Liver (tissue), 9 donors: ENCODE data around the gene C10orf143. TPM values are rescaled to one million over a fixed set of nuclear protein-coding genes. Genes with fewer than 3 reads are reported as not detected.
"Not testable (repeated sequence)": the region's sequence is repeated elsewhere in the genome, so short reads cannot be mapped to it uniquely, and the experiment has no call there.

Source experiments
- DNase-seq: peaks from one replicate; pipeline ENCODE4 v3.0.0-alpha.2; 2017; ENCODE audit warnings: low spot score
- H3K27ac ChIP-seq, 2 donors: one replicate each; pipeline ENCODE4 v1.7.0; 2013; ENCODE audit warnings: inconsistent platforms in 2 of 2, low read length in 2 of 2, control low read depth in 1 of 2, low read depth in 1 of 2, mild to moderate bottlenecking in 1 of 2
- H3K27me3 ChIP-seq, 4 donors: one replicate each; pipeline versions ENCODE4 v1.6.1 to v1.7.0; 2013; ENCODE audit warnings: low read length in 3 of 4, inconsistent platforms in 1 of 4, mild to moderate bottlenecking in 1 of 4, moderate library complexity in 1 of 4; ENCODE audit not compliant: control insufficient read depth in 4 of 4, insufficient read depth in 4 of 4
- H3K36me3 ChIP-seq, 4 donors: one replicate each; pipeline versions ENCODE4 v1.6.1 to v1.7.0; 2013; ENCODE audit warnings: low read length in 3 of 4, mild to moderate bottlenecking in 3 of 4, low read depth in 1 of 4, moderate library complexity in 1 of 4; ENCODE audit not compliant: control insufficient read depth in 4 of 4, insufficient read depth in 3 of 4
- H3K4me1 ChIP-seq, 4 donors: one replicate each; pipeline versions ENCODE4 v1.6.1 to v1.7.0; 2013; ENCODE audit warnings: low read length in 3 of 4, mild to moderate bottlenecking in 3 of 4, moderate library complexity in 1 of 4; ENCODE audit not compliant: control insufficient read depth in 4 of 4, insufficient read depth in 4 of 4
- H3K4me3 ChIP-seq, 3 donors: one replicate each; pipeline versions ENCODE4 v1.6.1 to v1.7.0; 2013; ENCODE audit warnings: low read length in 3 of 3, control low read depth in 1 of 3, low read depth in 1 of 3, mild to moderate bottlenecking in 1 of 3
- H3K9ac ChIP-seq, 2 donors: one replicate each; pipeline ENCODE4 v1.7.0; 2013; ENCODE audit warnings: low read length in 2 of 2, mild to moderate bottlenecking in 2 of 2, moderate library complexity in 2 of 2, control low read depth in 1 of 2, low read depth in 1 of 2
- H3K9me3 ChIP-seq, 4 donors: one replicate each; pipeline versions ENCODE4 v1.6.1 to v1.7.0; 2013; ENCODE audit warnings: low read length in 3 of 4; ENCODE audit not compliant: control insufficient read depth in 4 of 4
- EGR1 ChIP-seq, 2 donors: IDR thresholded peaks; 2 replicates each; pipeline ENCODE4 v1.6.1; 2016 to 2018; ENCODE audit warnings: antibody characterized with exemption in 2 of 2, low read depth in 2 of 2
- FOXA1 ChIP-seq: IDR thresholded peaks from 2 replicates; pipeline ENCODE4 v1.6.1; 2016; ENCODE audit warnings: antibody characterized with exemption
- FOXA2 ChIP-seq: IDR thresholded peaks from 2 replicates; pipeline ENCODE4 v1.6.1; 2016; ENCODE audit warnings: antibody characterized with exemption
- HNF4A ChIP-seq, 2 donors: conservative IDR thresholded peaks; 2 replicates each; pipeline ENCODE4 v1.6.1; 2016; ENCODE audit warnings: antibody characterized with exemption in 2 of 2, mild to moderate bottlenecking in 2 of 2
- HNF4G ChIP-seq: IDR thresholded peaks from 2 replicates; pipeline ENCODE4 v1.6.1; 2016; ENCODE audit warnings: antibody characterized with exemption
- JUND ChIP-seq, 2 donors: IDR thresholded peaks; 2 replicates each; pipeline ENCODE4 v1.6.1; 2016; ENCODE audit warnings: antibody characterized with exemption in 2 of 2
- NR2F2 ChIP-seq: IDR thresholded peaks from 2 replicates; pipeline ENCODE4 v1.6.1; 2016; ENCODE audit warnings: antibody characterized with exemption
- RAD21 ChIP-seq, 2 donors: IDR thresholded peaks; 2 replicates each; pipeline ENCODE4 v1.6.1; 2016; ENCODE audit warnings: antibody characterized with exemption in 2 of 2, mild to moderate bottlenecking in 2 of 2
- RXRA ChIP-seq, 2 donors: IDR thresholded peaks; 2 replicates each; pipeline ENCODE4 v1.6.1; 2017 to 2018; ENCODE audit warnings: antibody characterized with exemption in 2 of 2, mild to moderate bottlenecking in 1 of 2
- TAF1 ChIP-seq: conservative IDR thresholded peaks from 2 replicates; pipeline ENCODE4 v1.6.1; 2016; ENCODE audit warnings: antibody characterized with exemption, mild to moderate bottlenecking
- WGBS: extraction: QIAGEN DNeasy Blood & Tissue Kit; methylation state at CpG from one replicate; pipeline ENCODE4 v1.1.7; 2013; 5-methylcytosine and 5-hydroxymethylcytosine counted together
- polyA plus RNA-seq, 2 donors: library from polyadenylated mRNA; stranded (reverse) in 1 of 2; unstranded in 1 of 2; fragments of 200-250 nt in 1 of 2; fragments of >200 nt in 1 of 2; fragmentation: Nextera tagmentation in 1 of 2; extraction: Ambion mirVana in 1 of 2; gene quantifications; one replicate each; pipeline versions ENCODE4 v1.2.1 to v1.2.3, GENCODE V29; 2013 to 2015
- total RNA-seq, 2 donors: library from RNA; depleted of rRNA; stranded (reverse); fragments of >200 nt; gene quantifications; one replicate each; pipeline ENCODE4 v1.2.3, GENCODE V29; 2014
- TF ChIP-seq, protein P1 (sequence below): IDR thresholded peaks from 2 replicates; pipeline ENCODE4 v1.6.1; 2016; ENCODE audit warnings: antibody characterized with exemption
- TF ChIP-seq, protein P2 (sequence below): IDR thresholded peaks from 2 replicates; pipeline ENCODE4 v1.6.1; 2016; ENCODE audit warnings: antibody characterized with exemption, mild to moderate bottlenecking
- TF ChIP-seq, protein P3 (sequence below): IDR thresholded peaks from 2 replicates; pipeline ENCODE4 v1.6.1; 2016; ENCODE audit warnings: antibody characterized with exemption
- TF ChIP-seq, protein P4 (sequence below): fragments of 150-350 bp; IDR thresholded peaks from 2 replicates; pipeline ENCODE4 v1.5.1; 2017; ENCODE audit warnings: improper control_type of control experiment, low read depth, low read length; ENCODE audit not compliant: missing input control
- donor health status: healthy.
- donor health status: healthy.
- donor health status: healthy.
- donor health status: healthy.
- donor health status: healthy.

C10orf143 gene
- total and polyA plus RNA-seq, 4 donors, result 0.14 to 2.7 (median 1.2) TPM

DNA sequence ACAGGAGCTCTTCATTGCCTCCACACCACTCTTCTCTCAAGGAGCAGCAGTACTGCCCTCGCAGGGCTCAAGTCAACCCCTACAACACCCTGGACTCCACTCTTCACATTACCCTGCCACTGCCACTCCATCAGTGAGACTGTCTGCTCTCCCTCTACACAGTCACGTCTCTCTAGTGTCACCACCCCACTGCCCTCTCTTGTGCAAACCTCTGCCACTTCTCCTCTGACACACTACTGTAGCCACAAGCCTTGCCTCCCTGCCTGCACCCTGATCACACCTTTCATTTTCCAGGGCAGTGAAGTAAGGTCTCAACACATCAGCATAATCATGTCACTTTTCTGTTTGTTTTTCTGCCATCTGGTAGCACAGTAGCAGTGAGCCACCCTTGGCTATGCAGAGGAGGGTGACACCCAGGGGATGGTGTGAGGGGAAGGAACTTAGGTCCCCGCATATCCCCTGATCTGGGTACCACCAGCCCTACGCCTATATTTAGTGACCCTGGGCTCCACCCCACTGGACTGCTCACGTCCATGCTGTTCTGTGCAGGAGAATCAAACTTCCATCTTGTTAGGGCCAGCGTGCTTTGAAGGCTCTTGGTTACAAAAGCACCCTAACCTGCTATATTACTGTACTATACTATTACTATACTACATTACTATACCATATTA lies 1.6 kb downstream of the C10orf143 start:
- TF ChIP-seq FOXA2, result no peak
- TF ChIP-seq, protein P1, sequence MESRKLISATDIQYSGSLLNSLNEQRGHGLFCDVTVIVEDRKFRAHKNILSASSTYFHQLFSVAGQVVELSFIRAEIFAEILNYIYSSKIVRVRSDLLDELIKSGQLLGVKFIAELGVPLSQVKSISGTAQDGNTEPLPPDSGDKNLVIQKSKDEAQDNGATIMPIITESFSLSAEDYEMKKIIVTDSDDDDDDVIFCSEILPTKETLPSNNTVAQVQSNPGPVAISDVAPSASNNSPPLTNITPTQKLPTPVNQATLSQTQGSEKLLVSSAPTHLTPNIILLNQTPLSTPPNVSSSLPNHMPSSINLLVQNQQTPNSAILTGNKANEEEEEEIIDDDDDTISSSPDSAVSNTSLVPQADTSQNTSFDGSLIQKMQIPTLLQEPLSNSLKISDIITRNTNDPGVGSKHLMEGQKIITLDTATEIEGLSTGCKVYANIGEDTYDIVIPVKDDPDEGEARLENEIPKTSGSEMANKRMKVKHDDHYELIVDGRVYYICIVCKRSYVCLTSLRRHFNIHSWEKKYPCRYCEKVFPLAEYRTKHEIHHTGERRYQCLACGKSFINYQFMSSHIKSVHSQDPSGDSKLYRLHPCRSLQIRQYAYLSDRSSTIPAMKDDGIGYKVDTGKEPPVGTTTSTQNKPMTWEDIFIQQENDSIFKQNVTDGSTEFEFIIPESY, result no peak
- no peak for TF ChIP-seq HNF4A (conservative IDR thresholded peaks at IDR 0.05)
- TF ChIP-seq, protein P2, sequence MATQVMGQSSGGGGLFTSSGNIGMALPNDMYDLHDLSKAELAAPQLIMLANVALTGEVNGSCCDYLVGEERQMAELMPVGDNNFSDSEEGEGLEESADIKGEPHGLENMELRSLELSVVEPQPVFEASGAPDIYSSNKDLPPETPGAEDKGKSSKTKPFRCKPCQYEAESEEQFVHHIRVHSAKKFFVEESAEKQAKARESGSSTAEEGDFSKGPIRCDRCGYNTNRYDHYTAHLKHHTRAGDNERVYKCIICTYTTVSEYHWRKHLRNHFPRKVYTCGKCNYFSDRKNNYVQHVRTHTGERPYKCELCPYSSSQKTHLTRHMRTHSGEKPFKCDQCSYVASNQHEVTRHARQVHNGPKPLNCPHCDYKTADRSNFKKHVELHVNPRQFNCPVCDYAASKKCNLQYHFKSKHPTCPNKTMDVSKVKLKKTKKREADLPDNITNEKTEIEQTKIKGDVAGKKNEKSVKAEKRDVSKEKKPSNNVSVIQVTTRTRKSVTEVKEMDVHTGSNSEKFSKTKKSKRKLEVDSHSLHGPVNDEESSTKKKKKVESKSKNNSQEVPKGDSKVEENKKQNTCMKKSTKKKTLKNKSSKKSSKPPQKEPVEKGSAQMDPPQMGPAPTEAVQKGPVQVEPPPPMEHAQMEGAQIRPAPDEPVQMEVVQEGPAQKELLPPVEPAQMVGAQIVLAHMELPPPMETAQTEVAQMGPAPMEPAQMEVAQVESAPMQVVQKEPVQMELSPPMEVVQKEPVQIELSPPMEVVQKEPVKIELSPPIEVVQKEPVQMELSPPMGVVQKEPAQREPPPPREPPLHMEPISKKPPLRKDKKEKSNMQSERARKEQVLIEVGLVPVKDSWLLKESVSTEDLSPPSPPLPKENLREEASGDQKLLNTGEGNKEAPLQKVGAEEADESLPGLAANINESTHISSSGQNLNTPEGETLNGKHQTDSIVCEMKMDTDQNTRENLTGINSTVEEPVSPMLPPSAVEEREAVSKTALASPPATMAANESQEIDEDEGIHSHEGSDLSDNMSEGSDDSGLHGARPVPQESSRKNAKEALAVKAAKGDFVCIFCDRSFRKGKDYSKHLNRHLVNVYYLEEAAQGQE, result no peak
- no peak for TF ChIP-seq JUND (IDR thresholded peaks at IDR 0.05)
- no peak for TF ChIP-seq EGR1 (IDR thresholded peaks at IDR 0.05; ENCODE audit: low read depth in 2 of 2)
- TF ChIP-seq NR2F2, result no peak
- no peak for TF ChIP-seq RAD21 (IDR thresholded peaks at IDR 0.05)
- TF ChIP-seq, protein P3, sequence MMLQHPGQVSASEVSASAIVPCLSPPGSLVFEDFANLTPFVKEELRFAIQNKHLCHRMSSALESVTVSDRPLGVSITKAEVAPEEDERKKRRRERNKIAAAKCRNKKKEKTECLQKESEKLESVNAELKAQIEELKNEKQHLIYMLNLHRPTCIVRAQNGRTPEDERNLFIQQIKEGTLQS, result no peak
- TF ChIP-seq, protein P4, sequence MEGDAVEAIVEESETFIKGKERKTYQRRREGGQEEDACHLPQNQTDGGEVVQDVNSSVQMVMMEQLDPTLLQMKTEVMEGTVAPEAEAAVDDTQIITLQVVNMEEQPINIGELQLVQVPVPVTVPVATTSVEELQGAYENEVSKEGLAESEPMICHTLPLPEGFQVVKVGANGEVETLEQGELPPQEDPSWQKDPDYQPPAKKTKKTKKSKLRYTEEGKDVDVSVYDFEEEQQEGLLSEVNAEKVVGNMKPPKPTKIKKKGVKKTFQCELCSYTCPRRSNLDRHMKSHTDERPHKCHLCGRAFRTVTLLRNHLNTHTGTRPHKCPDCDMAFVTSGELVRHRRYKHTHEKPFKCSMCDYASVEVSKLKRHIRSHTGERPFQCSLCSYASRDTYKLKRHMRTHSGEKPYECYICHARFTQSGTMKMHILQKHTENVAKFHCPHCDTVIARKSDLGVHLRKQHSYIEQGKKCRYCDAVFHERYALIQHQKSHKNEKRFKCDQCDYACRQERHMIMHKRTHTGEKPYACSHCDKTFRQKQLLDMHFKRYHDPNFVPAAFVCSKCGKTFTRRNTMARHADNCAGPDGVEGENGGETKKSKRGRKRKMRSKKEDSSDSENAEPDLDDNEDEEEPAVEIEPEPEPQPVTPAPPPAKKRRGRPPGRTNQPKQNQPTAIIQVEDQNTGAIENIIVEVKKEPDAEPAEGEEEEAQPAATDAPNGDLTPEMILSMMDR, result no peak
- TF ChIP-seq HNF4G, result no peak
- TF ChIP-seq TAF1, result no peak
- no peak for TF ChIP-seq FOXA1
- TF ChIP-seq RXRA (IDR thresholded peaks at IDR 0.05), result no peak
- WGBS, result 69% methylated on average over 6 of the region's 6 CpGs
- no peaks in the 10 kb centered on the region for H3K9me3 ChIP-seq
- H3K4me1 ChIP-seq, result peaks cover 3 to 25% (median 17%) of the 10 kb centered on the region in 4 donors
- no peaks in the 10 kb centered on the region for H3K27me3 ChIP-seq
- no peak overlapping the region for H3K9ac ChIP-seq
- no peak overlapping the region for H3K27ac ChIP-seq
- no peaks in the 10 kb centered on the region for H3K36me3 ChIP-seq
- H3K4me3 ChIP-seq, result peak overlapping the region in 1 of 3 donors; percentile 83
- DNase-seq, result no peak

DNA sequence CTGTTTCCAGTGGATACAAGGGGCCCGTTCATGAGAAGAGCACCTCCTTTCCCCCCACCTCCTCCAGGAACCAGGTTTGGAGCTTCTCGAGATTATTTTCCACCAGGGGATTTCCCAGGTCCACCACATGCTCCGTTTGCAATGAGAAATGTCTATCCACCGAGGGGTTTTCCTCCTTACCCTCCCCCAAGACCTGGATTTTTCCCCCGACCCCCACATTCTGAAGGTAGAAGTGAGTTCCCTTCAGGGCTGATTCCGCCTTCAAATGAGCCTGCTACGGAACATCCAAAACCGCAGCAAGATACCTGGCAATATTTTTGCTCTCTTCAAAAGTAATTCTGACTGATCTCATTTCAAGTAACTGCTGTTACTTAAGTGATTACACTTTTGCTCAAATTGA lies 2.5 kb downstream of the C10orf143 start:
- H3K27ac ChIP-seq, DNase-seq, H3K4me3 ChIP-seq, H3K9ac ChIP-seq, H3K36me3 ChIP-seq, H3K27me3 ChIP-seq, H3K9me3 ChIP-seq: not testable (repeated sequence)
- WGBS, result 86% methylated on average over 8 of the region's 8 CpGs
- H3K4me1 ChIP-seq, result peaks cover 3 to 25% (median 17%) of the 10 kb centered on the region in 4 donors
